ENCODE measurements around the gene IZUMO4.

The IZUMO4 gene

DNA sequence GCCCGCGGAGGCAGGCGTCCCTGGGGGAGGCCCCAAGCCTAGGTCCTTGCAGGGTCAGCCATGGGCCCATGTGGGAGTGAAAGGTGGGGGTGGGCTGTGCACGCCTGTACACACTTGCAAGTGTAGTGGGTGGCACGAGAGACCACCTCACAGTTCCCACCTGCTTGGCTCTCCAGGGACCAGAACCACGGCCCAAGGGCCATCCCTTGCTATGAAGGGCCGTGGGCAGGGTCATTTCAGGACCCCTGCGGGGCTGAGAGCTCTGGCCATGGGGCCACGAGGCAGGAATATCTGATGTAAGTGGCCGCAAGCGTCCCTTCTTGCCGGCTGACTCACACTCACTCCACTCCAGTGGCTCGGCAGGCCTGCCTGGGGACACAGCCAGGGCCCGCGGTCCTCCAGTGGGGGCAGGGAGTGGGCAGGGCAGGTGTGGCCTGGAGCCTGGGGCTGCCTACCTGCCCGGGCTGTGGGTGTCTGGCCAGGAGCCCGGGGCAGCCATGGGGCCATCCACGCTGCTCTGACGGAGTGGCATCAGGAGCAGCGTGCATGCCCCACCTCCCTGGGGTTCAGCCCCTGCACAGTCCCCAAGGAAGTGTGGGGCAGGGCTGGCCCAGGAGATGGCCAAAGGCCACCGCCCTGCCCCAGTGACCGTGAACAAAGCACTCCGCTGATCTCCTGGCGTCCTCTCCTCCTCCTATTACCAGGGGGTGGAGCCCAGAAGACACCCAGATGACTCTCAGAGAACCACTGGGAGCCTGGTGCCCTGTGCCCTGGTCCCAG lies 37.1 kb upstream of the IZUMO4 start:
- DNase-seq: no peak

DNA sequence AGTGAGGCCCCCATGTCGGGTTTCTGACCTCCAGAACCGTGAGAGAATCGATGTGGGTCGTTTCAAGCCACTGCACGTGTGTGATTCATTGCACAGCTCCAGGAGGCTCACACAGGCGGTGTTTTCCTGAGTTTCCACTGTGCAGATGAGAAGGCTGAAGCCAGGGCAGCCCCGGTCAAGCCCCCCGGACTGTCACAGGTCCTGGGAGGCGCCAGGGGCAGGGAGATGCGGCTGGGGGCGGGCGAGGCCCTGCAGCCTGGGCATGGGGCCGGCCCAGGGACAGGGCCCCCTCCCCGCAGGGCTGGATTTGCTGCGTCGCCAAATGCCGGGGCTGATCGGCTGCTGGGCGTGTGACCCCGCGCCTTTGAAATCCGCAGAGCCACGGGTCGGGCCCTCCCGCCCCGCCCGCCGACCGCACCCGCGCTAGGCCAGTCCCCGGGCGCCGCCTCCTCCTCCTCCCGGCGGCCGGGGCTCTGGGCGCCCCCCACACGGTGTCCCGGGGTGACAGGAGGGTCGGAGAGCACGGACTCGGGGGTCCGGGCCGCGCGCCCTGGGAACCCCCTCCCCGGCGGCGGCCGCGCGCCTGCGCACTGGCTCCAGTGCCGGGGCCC lies 35.7 kb upstream of the IZUMO4 start:
- DNase-seq: no peak

GRCh38 chr19:2061495-2062388 lies 35.0 kb upstream of the IZUMO4 start:
- no peak for DNase-seq

- no peak for DNase-seq
Observed at GRCh38 chr19:2062389-2062729, 34.4 kb upstream of the IZUMO4 start.

GRCh38 chr19:2062770-2063169 lies 33.9 kb upstream of the IZUMO4 start:
- DNase-seq: no peak

DNA sequence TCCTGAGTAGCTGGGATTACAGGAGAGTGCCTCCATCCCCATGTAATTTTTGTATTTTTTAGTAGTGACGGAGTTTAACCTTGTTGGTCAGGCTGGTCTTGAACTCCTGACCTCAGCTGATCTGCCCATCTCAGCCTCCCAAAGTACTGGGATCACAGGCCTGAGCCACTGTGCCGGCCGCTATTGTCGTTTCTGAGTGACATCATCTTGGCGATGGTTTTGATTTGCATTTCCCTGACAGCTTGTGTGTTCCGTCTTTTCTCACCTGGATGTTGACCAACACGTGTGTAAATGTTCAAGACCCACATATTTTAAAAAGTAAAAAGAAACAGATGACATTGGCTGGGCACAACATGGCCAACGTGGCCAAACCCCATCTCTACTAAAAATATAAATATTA lies 32.9 kb upstream of the IZUMO4 start:
- no peak for DNase-seq

DNA sequence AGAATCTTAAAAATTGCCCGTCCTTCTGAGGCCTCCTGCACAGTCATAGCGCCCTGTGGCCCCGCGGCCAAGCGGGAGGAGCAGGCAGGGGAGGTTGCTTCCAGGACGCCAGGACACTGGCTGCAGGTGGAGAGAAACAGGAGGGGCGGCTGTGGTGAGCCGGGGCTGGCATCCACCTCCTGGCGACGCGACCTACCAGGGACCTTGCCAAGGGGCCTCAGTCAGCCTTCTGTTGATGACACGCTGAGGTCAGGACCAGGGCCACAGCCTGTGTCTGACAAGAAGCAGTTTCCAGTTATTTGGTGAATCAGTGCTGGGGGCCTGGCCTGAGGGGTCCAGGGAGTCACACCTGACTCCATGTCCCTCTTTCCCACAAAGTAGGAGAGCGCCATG lies 32.3 kb upstream of the IZUMO4 start:
- DNase-seq: no peak

DNA sequence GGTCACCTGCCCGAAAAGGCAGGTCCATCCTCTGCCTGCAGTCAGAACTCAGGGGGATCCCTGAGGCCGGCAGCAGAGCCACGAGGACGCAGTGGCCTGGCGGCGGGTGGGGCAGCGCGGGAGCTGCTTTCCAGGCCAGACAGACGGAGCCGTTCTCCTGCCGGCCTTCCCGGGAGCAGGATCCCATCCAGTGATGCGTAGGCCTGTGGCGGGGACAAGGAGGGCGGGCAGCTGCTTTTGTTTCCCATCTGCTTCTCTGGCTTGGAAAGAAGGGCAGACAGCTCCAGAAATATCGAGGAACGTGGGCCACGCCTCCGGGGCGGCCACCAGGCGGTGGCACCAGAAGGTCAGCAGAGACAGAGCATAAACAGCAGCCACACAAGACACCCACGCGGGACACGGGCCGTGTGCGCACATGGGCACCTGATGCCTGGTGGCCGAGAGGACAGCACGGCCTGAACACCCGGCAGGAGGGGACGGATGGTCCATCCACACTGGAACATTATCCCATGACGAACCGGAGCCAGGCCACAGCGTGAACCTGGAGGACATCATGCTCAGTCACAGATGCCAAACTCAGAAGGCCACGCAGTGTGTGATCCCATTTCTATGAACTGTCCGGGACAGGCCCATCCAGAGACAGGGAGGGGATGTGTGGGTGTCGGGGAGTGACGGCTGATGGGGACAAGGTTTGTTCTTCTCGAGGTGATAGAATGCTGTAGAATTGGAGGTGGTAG lies 31.8 kb upstream of the IZUMO4 start:
- DNase-seq: no peak

- no peak for DNase-seq
Observed at GRCh38 chr19:2070436-2070827, 26.3 kb upstream of the IZUMO4 start.

DNA sequence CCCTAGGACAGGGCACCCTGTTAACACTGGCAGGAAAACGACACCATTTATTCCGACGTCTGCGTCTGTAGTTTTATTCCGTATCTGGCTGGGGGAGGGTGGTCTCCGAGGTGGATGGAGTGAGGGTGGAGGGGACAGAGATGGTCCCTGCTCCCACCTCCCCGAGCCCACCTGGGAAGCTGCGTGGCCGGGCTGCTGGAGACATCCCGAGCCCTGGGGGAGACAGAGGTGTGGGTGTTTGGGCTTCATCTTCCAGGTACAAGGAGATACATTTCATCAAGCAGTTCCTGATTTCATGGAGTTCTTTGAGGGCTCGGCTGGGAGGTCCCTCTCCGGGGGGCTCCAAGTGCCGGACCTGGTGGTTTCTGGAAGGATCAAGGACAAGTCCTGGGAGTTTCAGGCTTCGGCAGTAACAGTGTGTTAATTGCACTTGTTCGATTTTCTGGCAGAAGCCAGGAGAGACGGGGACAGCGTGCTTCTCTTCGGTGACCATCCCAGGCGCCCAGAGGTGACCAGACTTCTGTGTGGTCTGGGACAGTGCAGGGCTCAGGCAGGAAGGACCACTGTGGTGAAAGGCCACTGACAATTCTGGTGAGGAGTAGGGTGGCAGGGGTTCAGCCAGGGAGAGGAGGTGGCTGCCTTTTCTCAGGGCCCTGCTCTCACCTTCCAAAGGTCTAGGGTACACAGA lies 25.6 kb upstream of the IZUMO4 start:
- no peak for DNase-seq

DNA sequence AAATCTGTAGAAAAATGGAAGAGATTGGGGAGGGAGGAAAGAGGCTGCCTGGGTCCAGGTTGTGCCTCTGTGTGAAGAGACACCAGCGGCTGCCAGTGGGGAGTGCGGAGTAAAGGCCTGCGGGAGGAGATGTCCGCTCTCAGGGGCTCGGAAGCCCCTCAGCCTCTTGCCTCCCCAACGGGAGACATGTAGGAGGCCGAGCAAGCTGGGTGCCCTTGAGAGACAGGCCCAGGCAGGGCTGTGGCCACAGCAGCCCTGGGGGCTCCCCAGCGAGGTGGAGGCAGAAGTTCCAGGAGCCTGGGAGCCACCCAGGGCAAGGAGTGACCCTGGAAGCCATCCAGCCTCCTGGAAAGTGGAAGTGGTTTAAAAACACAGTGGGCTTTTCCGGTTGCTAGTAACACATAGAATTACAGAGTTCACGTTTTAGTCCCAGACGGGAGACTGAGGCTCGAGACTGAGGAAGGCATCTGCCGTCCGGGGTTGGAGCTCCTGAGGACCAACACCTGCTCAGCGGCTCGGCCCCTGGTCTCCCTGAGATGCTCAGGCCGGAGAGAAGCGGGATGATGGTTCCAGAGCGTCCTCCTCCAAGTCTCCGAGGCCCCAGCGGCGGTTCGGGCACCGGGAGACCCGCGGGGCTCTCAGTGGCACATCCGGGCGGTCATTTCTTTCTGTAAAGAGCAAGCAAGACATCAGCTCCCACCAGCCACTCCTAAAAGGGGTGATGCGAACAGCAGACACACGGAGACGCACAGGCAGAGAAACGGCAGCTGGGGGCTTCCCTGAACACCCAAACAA lies 23.8 kb upstream of the IZUMO4 start:
- DNase-seq: no peak

DNA sequence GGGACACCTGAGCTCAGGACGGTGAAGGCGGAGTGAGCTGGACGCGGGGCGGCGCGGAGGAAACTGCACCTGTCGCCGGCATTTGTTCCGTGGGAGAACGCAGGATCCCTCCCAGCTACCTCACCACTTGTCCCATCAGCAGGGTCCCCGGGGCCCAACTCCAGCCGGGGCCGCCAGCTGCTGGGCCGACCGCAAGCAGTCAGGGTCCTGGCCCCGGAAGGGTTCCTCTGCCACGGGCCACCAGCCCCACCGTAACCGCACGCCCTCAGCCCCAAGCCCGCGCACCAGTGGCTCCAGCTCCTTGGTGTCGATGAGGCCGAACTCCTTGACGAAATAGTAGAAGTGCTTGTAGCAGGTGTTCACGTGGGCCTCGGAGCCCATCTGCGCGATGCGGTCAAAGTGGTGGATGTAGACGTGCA lies 20.2 kb upstream of the IZUMO4 start:
- DNase-seq: no peak

DNA sequence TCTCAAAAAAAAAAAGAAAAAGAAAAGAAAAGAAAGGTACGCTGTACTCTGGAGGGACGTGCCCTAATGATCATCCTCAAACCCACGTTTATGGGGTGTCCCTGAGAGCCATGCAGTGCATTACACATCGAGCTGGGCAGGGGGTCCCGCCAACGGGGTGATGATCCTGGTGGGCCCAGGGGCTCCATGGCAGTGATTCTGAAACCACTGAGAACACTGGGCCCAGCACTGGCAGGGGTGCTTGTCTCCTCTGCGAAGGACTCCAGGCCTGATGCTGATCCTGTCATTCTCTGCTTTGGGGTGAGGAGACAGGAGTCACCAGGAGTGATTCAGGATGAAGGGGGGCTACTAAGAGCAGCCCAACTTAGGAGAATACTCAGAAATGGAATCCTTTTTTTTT lies 19.3 kb upstream of the IZUMO4 start:
- DNase-seq: no peak

DNA sequence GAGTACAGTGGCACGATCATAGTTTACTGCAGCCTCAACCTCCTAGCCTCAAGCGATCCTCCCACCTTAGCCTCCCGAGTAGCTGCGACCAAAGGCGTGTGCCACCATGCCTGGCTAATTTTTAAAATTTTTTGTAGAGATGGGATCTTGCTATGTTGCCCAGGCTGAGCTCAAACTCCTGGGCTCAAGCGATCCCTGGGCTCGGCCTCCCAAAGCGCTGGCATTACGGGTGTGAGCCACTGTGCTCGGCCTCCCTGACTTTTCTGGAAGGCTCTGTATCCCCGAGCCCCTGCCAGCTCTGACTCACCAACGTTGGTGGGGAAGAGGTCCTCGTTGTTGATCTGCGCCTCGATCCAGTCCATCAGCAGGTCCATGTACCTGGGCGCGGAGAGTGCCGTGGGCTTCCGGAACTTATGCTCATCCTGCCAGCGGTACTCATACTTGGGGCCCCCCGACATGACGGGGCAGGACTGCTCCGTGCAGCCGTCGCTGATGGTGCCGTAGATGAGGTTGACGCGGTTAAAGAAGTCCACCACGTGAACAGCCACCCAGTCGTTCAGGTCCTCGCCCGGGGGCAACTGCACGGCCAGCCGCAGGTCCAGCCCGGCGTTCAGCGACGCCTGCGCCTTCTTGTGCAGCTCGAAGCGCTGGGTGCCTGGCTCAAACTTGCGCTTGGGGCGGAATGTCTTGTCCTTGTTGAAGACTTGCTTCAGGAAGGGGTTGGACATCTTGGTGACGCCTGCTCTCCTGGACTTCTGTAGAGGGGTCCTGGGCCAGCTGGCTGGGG lies 18.7 kb upstream of the IZUMO4 start:
- no peak for DNase-seq

DNA sequence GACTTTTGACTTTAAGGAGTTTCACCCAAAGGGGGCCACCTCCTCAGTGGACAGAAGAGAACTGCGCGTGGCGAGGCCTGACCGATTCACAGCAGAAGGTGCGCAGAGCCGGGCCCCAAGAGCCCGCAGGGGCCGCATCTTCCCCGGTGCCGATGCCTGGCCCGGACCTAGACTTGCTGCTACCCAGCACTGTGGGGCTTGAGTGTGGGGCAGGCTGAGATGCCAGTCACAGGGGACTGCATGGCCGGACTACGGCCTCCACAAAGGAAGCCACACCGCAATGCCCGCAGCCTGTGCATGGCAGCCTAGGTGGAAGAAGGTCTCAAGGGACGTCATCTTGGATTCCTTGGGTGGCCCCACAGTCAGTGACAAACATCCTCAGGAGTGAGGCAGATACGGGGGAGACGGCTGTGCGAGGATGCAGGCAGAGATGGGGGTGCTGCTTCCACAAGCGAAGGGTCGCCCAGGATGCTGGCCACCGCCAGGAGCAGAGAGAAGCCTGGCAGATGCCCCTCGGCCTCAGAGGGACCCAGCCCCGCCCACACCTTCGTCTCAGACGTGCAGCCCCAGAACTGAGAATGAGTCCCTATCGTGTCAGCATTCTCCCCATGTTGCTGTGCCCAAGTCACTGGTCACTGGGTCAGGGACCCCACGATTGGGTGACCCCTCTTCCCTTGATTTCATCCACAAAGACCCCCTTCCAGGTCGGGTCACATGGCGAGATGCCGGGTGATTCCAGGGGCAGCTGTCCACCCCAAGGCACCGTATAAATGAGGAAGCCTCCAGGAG lies 17.4 kb upstream of the IZUMO4 start:
- no peak for DNase-seq

DNA sequence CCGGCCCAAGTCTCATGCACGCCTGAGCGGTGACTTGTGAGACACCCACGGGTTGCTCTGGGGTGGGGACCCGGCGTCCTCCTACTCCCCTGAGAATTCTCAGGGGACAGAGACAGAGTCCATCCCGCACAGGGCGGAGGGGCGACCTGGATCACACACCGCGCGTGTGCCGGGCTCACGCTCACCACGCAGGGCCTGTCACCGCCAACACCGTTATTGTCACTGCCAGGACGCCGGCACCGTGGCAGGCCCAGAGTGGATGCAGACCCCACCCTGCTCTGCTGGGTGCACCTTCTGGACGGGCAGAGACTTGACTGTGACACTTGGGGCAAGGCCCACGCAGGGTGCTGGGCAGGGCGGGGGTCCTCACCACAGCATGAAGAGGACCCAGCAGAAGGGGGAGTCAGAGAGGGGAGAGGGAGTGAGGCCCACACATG lies 16.8 kb upstream of the IZUMO4 start:
- DNase-seq: no peak

DNA sequence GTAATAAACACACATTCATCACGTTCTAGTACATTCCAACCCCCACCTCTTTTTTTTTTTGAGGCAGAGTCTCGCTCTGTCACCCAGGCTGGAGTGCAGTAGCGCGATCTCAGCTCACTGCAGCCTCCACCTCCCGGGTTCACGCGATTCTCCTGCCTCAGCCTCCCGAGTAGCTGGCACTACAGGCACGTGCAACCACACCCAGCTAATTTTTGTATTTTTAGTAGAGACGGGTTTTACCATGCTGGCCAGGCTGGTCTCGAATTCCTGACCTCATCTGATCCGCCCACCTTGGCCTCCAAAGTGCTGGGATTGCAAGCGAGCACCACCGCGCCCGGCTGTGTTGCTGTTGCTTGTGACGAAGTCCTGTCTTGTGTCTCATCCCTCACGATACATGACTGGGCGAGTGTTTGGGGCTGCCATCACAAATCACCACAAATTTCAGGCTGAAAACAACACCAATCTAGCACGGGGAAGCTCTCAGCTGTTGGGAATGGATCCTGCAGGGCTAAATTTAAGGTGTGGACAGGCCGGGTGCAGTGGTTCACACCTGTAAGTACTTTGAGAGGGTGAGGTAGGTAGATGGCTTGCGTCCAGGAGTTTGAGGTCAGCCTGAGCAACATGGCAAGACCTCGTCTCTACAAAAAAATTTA lies 16.3 kb upstream of the IZUMO4 start:
- no peak for DNase-seq

GRCh38 chr19:2081873-2082810 lies 14.6 kb upstream of the IZUMO4 start:
- no peak for DNase-seq
